Activated CD4-positive, alpha-beta T cell treated with anti-CD3 and anti-CD28 coated beads, Interleukin-2, Interleukin-4, amounts not matched to agents 100 ng/mL and 50 ng/mL, durations not matched to agents 16 hours and 8 hours (primary cell): Measurements from ENCODE around the gene CFP.
A peak's percentile ranks its signal among the peaks of the same experiment; 100 is the strongest.
"Not testable (repeated sequence)": the region's sequence is repeated elsewhere in the genome, so short reads cannot be mapped to it uniquely, and the experiment has no call there.

Experiments used
- DNase-seq: peaks from one replicate; pipeline ENCODE4 v3.0.0-alpha.2; 2020; ENCODE audit warnings: low spot score

The CFP gene

DNA sequence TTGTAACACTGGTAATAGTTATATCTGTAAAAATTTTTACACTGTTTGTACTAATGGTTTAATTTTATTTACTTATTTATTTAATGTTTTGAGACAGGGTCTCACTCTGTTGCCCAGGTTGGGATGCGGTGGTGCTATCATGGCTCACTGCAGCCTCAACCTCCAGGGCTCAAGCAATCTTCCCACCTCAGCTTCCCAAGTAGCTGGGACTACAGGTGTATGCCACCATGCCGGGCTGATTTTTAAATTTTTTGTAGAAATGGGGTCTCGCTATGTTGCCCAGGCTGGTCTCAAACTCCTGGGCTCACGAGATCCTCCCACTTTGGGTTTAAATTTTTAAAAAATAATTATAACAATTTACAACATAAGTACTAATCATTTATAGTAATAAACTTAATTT lies 26.6 kb downstream of the CFP start:
- not testable (repeated sequence) for DNase-seq

DNA sequence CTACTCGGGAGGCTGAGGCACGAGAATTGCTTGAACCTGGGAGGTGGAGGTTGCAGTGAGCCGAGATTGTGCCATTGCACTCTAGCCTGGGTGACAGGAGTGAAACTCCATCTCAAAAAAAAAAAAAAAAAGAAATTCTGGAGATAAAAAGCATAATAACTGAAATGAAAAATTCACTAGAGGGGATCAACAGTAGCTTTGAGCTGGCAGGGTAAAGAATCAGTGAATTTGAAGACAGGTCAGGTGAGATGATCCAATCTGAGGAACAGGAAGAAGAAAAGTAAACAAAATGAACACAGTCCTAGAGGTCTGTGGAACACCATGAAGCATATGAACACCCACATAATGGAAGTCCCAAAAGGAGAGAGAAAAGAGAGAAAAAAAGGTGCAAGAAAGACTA lies 32.5 kb downstream of the CFP start:
- no peak for DNase-seq

DNA sequence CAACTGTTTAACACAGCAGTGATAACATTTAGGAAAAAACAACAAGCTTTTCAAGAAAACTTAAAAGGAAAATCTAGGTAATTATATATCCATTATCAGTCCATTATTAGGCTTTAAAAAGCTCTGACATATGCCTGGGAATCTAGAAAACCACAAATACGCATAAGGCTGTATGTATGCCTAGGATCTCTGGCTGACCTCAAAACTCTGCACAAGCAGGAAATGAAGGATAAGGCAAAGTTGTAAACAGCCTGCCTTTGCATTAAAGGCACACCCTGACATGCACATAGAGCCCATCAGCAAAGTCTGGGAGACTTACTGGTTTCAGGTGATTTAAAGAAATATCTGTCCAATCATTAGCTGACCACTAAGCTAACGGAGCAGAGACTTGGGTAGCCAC lies 33.5 kb downstream of the CFP start:
- DNase-seq, result no peak

DNA sequence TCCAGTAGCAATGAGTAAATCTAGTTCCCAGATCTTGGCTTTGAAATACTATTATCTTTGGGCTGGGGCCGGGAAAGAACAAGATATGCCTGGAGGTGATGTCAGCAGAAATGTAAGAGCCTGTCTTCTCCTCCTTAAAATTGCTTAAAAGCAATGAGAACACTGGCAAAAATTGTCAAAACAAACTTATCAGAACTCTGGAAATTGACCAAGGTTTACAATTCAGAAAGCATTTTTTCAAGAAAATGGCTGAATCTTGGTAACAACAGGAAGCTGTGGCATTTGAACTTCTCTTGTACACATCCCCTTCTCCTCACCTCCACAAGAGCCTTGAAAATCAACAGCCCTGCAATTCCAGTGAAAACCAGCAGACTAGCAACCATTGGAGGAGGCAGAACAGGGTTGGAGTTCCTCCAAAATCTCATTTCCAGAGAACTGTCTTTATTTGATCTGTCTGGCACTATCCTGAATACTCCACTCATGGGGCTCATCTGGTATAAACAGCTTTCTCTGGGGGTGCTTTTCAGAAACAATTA lies 33.9 kb downstream of the CFP start:
- DNase-seq, result no peak

DNA sequence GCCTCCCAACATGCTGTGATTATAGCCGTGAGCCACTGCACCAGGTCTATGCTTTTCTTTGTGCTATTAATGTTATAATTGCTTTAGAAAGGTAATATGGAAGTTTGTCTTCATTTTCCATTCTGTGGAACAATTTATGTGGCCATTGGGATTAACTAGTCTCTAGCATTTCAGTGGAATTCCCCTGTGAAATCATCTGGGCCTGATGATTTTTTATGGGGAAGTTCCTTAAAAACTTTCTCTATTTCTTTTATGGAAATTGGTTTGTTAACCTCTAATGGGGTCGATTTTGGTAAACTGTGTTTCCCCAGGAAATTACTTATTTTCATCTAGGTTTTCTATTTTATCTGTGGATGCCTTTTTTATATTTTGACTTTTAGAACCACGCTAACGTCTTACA lies 36.2 kb downstream of the CFP start:
- DNase-seq, result no peak

DNA sequence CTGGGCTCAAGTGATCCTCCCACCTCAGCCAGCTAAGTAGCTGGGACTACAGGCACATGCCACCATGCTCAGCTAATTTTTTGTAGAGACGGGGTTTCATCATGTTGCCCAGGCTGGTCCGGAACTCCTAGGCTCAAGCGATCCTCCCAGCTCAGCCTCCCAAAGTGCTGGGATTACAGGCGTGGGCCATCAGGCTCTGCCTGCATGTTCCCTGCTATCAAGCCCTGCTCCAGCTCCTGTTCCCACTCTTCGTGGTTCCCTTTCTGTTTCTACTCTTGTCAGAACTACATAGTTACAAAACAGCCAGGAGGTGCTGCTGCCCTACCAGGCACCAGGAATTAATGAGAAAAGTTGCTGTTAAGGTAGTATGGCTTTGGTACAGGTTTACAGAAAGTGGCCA lies 38.7 kb downstream of the CFP start:
- no peak for DNase-seq

DNA sequence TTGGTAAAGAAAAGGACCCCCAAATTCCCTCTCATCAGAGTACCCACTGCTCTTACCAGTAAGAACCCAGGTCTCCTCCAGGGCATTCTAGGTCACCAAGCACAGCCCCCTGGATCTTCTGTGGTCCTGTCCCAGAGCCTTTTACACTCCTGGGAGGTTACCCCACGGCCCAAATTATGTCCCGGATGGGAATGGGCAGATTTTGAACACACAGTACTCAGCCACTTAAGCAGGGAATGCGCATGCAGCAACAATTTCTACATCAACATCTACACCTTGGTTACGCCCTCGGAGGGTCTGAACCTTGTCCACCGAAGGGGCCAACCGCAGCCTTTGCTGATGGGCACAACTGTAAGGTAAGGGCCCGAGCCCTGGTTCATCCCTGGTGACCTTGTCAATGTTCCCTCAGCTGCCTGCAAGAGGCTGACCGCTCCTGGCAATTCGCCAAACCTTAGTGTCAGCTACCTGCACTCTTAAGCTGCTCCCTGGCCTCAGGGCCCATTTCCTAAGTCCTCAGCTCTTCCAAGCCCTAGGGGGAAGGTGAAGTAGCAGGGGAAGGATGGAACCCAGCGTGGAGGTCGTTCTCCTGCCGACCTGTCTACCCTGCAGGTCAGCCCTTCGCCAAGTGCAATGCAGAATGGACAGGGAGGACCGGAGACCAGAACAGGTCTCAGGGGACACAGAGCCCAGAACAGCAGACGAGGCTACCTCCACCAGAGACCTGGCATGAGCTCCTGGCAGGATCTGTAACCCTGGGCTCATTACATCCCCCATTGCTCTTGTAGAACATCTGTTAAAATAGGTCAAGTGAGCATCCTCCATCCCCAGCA lies 41.6 kb downstream of the CFP start:
- no peak for DNase-seq

DNA sequence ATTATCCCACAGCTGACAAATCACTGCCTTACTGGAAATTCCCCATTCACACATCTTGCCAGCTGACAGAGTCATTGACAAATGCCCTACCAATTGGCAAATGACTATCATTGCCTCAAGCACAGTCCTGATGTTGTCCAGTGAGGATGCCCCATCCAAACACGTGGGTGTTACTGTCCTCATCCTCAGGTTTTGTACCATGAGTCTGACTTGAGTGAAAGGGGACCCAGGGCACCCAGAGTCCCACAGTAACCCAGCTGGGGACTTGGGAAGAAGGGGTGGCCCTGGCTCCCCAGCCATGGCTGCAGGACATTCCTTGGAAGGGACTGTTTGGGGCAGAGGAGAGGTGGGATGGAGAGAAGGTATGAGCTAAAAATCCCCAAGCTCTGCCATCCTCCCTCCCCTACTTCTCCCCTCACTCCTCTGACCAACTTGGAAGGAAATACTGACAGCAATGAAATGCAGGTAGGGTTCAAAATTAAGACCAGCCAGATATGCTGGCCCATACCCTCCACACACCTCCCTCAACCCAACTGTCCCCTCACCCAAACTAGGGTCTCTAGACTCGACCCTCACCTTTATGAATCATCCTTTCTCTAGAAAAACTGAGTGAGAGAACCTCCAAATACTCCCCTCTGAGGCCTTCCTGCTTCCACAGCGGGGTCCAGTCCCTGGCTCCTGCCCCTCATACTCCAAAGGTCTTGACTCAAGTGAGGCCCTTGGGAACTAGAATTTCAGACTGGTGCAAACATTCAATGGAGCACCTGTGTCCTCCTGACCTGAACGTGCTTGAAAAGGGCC lies 42.4 kb downstream of the CFP start:
- no peak for DNase-seq

DNA sequence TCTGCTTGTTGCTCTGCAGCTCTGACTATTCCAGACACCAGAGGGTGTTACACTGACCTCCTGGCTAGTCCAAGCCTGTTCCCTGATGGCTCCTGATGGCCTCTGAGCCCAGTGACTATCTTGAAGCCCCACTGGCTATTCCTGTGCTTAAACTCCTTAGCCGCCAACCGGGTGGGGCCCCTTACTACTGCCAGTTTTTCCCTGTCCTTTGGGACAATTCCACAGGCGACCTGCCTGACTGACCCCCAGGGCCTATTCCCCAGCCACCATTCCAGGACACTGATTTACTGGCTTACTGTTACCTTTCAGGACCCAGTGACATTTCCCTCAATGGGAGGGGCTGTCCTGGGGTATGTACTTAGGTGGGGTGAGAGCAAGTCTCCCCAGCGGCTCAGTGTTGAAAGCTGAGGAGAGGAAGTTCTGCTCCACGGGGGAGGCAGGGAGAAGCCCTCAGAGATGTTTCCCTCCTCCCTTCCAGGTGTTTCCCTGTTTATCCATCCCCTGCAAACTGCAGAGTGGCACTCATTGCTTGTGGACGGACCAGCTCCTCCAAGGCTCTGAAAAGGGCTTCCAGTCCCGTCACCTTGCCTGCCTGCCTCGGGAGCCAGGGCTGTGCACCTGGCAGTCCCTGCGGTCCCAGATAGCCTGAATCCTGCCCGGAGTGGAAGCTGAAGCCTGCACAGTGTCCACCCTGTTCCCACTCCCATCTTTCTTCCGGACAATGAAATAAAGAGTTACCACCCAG lies 43.5 kb downstream of the CFP start:
- DNase-seq, result no peak

DNA sequence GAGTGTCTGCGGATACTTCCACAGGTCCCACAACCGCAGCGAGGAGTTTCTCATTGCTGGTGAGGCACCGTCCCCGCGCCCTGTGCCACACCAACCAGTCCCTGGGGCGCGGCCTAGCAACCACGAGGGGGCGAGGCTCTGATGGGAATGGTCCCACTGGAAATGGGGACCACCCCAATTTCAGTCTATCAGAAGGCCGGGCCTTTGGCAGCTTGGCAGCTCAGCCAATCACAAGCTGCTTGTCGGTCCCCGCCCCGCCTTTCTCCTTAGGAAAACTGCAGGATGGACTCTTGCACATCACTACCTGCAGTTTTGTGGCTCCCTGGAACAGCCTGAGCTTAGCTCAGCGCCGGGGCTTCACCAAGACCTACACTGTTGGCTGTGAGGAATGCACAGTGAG lies 44.5 kb downstream of the CFP start:
- no peak for DNase-seq

DNA sequence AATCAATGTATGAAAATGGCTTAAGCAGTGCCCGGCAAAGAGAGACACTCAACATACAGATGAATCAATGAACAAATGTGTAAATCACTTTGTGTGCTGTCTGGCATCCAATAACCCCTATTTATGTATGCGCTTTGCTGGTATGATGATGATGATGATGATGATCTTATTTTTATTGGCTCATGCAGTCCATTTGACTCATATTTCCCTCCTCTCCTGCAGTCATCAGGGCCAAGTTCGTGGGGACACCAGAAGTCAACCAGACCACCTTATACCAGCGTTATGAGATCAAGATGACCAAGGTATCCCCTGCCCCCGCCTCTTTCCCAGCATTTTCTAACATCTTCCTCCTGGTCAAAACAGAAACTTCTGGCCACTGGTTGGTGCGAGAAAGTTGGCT lies 45.0 kb downstream of the CFP start:
- no peak for DNase-seq

DNA sequence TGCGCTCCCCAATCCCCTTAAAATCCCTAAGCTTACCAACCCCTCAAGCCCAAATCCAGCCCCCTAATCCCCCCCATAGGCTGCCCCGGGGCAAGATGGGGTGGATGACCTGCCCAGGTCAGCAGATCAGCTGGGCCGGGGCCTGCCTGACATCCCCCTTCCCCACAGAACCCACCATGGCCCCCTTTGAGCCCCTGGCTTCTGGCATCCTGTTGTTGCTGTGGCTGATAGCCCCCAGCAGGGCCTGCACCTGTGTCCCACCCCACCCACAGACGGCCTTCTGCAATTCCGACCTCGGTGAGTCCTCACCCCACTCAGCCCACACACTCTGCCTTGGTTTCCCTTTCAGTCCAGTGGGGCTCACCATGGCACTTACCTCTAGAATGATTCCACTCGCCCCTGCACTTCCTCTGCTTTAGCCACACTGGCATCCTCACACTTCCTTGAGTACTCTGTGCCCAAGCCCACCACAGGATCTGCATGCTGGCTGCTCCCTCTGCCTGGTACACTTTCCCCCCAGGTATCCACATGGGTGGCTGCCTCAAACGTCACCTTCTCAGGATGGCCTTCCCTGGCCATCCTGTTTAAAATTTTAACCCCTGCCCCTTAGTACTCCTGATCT lies 46.4 kb downstream of the CFP start:
- no peak for DNase-seq

DNA sequence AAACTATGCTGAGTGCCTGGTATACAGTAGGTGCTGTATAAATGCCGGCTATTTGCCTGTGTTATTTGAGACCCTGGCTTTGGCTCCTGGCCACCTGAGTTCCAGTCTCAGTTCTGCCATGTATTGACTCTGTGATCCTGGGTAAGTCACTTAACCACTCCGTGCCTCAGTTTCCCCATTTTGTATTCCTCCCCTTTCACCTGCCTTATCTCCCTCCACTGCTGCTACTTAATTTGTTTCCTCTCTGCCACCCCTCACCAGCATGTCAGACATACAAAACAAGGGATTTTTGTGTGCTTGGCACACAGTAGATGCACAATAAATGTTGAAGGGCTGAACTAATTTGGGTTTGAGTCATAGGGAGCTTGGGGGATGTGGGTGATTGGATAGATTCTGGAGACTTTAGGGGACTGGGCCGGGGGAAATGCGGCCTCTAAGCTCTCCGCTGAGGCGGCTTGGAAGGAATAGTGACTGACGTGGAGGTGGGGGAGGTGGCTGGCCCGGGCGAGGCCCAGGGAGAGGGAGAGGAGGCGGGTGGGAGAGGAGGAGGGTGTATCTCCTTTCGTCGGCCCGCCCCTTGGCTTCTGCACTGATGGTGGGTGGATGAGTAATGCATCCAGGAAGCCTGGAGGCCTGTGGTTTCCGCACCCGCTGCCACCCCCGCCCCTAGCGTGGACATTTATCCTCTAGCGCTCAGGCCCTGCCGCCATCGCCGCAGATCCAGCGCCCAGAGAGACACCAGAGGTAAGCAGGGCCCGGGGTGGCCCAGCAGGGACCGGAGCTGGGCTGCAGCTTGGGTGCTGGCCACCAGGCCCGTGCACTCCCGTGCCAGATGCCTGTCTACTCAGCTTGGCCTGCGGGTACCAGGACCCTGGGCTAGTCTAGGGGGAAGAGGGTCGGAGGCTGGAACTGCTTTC lies 47.7 kb downstream of the CFP start, which contains the start of gene TIMP1:
TSS of gene TIMP1 (plus strand) at position 706 of the 917 bp plus-strand sequence. CDS start 980 bp downstream, outside the sequence.
- DNase-seq, result peak; percentile 87

DNA sequence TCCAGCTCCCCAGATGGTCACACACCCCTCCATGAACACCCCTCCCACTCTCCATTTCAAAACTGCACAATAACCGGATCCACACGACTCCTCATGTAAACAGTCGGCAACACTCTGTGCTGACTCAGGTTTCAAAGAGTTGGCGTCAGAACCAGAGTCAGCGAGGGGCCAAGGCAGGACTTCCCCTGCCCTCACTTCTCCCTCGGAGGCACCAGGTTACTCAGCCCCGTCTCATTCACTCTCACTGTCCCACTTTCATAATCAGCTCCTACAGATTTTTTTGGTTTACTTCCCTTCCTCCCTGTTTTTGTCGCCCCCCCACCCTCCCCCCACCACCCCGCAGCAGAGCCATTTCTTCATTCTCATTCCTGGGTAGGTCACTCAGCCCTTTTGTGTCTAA lies 50.2 kb downstream of the CFP start:
- DNase-seq, result peak; percentile 72

DNA sequence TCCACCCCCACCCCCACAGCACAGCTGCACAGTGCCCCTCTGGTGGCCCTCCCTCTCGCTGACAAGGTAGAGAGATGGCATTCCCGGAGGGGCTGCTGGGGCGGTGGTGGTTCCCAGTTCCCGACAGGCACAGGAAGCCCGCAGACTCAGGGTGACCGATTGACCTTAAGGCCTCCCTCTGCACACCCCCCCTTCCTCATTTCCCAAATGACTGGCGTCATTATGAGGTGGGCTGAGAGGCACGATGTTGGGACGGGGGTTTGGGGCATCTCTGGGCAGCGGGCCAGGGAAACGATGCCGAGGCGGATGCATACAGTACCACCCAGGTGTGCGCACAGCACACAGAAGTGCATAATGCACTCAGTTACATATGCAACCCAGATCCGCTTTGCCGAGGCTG lies 51.0 kb downstream of the CFP start:
- no peak for DNase-seq

DNA sequence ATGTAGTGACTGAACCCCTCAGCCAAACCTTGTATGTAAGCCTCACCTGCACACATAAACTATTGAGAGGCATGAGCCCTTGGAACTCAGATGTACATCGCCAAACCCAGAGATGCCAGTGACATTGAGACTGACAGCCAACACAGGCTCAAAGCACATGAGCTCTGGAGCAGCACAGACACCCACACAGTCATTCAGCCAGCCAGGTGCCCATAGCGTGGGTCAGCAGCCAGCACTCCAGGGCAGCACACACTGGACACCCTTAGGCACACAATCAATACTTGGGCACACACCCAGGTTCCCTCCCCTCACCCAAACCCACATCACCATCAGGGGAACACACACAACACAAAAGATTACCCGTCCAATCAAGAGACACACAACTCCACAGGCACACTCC lies 51.8 kb downstream of the CFP start:
- no peak for DNase-seq

DNA sequence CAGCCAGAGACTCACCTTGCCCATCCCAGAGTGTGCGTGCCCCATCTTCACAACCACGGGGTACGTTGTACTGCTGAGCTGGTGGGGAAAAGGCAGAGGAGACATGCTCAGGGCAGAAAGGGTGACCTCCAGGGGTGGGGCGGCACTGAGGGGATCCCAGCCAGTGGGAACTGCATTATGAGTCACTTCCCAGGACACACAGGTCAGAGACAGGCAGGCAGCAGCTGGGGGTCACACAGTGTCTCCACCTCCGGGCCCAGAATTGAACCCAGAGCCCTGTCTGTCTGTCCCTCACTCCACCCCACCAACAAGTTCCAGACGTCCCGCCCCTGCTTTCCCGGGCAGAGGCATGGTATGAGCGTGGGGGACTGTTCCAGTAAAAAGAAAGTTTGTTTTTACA lies 52.3 kb downstream of the CFP start:
- DNase-seq, result no peak

DNA sequence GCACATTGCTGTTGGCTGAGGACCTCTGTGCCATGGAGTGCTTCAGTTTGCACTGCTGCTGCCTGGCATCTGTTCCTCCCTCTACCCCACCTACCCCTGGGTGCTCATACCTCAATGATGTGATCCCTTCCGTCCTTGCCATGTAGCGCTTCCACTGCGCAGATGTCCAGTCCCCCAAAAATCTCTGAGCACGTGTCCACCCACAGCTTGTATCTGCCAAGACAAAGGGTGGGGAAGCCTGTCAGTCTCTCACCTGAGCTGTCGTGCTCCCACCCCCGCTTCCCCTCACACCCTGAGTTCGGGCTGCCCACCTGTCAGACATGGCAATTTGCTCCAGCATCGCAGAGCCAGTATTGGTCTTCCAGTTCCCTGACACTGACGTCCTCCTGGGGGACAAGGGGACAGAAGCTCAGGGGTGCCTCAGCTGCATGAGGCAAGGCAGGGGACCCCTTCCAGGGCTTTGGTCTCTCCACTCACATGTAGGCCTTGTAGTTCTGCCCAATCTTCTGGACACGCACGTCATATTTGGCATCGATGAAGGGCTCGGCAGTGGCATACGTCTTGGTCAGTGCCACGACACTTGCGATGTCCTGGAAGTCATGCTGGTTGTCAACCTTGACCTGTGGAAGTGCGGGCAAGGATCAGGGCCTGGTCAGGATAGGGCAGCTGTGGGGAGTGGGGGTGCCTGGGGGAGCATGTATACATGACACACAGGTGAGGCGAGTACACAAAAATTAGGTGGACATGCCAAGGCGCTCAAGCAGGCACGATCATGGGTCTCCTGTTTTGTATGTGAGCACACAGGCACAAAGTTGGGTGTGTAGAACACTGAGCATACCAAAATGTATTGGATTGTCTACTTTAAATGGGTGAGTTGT lies 53.5 kb downstream of the CFP start:
- DNase-seq, result no peak

DNA sequence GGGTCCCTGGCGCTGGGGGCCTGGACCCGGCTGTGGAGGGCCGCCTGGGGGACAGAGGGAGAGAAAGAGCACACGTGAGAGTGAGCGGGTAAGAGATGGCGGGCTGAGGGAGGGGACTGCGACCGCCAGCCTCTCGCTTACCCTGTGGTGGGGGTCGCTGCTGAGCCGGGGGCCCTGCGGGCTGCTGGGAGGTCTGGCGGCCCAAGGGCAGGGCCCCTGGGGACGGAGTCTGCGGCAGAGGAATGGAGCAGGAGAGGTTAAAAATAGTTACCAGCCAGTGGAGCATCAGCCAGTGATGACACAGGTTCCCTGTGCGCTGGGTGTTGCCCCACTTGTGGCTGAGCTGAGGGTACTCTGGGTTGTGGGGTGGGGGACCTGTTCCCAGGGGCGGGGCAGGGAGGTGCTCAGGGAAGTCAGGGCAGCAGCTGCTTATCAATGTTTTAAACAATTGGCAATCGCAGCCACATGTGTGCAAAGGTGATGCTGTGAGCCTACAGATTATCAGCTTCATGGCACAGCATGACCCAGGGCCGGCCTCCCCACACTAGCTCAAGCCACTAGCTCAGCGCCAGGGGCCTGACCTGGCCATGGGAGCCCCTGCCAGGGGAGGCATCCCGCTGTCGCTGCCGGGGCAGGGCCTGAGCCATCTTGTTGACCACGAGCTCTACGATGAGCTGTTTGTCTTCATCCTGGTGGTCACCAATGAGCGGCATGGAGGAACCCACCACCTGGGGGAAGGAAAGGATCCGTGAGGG lies 55.0 kb downstream of the CFP start:
- no peak for DNase-seq
